Breast epithelium (tissue), 4 donors: ENCODE data around the gene FAM177B. TPM values are rescaled to one million over a fixed set of nuclear protein-coding genes. Genes with fewer than 3 reads are reported as not detected.

Experiments used
- DNase-seq, 2 donors: peaks; one replicate each; pipeline ENCODE4 v3.0.0-alpha.2; 2019; ENCODE audit warnings: low spot score in 2 of 2
- H3K27ac ChIP-seq, 2 donors: fragments of 200-600 bp; sonication (generic) in 1 of 2; one replicate each; pipeline ENCODE4 v1.5.1; 2016 to 2019; ENCODE audit warnings: mild to moderate bottlenecking in 1 of 2
- H3K27me3 ChIP-seq, 2 donors: fragments of 200-600 bp; sonication (generic) in 1 of 2; one replicate each; pipeline versions ENCODE4 v1.5.1 to v1.6.0; 2017 to 2019; ENCODE audit warnings: control low read depth in 1 of 2, mild to moderate bottlenecking in 1 of 2
- H3K36me3 ChIP-seq: fragments of 200-600 bp; one replicate; pipeline ENCODE4 v1.5.1; 2019
- H3K4me1 ChIP-seq, 2 donors: fragments of 200-600 bp; sonication (generic); one replicate each; pipeline ENCODE4 v1.5.1; 2016 to 2019; ENCODE audit warnings: control low read depth in 1 of 2
- H3K4me3 ChIP-seq, 3 donors: fragments of 200-600 bp; sonication (generic); 1 replicate in 2 of 3; 2 replicates in 1 of 3; pipeline ENCODE4 v1.5.1; 2016 to 2019; ENCODE audit warnings: mild to moderate bottlenecking in 3 of 3, moderate library complexity in 2 of 3
- H3K9me3 ChIP-seq, 2 donors: fragments of 200-600 bp; sonication (generic) in 1 of 2; one replicate each; pipeline ENCODE4 v1.5.1; 2016 to 2019; ENCODE audit warnings: control low read depth in 1 of 2
- POLR2A ChIP-seq: fragments of 450-650 bp; IDR thresholded peaks from one replicate; pipeline ENCODE4 v1.6.1; 2016; ENCODE audit warnings: antibody characterized with exemption, mild to moderate bottlenecking, moderate library complexity
- POLR2AphosphoS5 ChIP-seq, 3 donors: sonication (generic); formaldehyde crosslinking; IDR thresholded peaks; one replicate each; pipeline ENCODE4 v1.6.1; 2017; ENCODE audit warnings: antibody characterized with exemption in 3 of 3
- intact Hi-C: fragments of 100-400 bp; cut with DNase I; formaldehyde crosslinking; loops from one replicate; pipeline ENCODE4 v1.15.1; 2023; ENCODE audit warnings: low total_unique reads
- total RNA-seq, 3 donors: library from RNA; depleted of rRNA; stranded (reverse); fragments of >200 nt; gene quantifications; one replicate each; pipeline ENCODE4 v1.1.0, GENCODE V29; 2016
- TF ChIP-seq, protein P1 (sequence below), 3 donors: fragments of 450-650 bp; IDR thresholded peaks; one replicate each; pipeline ENCODE4 v1.5.1; 2016 to 2017; ENCODE audit warnings: antibody characterized with exemption in 3 of 3, mild to moderate bottlenecking in 3 of 3, moderate library complexity in 3 of 3

FAM177B gene
- total RNA-seq, 3 donors from 2014 or later, result 1.4 to 2.3 (median 2.3) TPM

DNA sequence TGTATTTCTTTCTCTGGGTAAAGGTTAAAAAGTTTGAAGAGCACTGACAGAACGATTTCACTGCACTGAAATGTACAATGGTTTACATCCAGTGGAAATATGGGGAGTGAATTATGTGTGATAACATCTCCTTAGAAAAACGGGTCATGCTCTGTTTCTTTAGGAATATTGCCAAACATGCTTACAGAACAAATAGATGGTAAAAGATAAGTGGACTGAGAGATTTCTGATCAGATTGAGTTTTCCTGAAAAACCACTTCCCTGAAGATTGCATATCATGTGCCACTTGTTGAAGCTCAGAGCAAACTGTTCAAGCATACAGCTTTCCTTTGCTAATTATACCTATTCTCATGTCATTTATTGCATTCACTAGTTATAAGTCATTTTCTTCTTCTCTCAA lies 47.9 kb downstream of the FAM177B start:
- H3K27ac ChIP-seq, result no peak overlapping the region
- TF ChIP-seq POLR2AphosphoS5 (IDR thresholded peaks at IDR 0.05), result no peak

DNA sequence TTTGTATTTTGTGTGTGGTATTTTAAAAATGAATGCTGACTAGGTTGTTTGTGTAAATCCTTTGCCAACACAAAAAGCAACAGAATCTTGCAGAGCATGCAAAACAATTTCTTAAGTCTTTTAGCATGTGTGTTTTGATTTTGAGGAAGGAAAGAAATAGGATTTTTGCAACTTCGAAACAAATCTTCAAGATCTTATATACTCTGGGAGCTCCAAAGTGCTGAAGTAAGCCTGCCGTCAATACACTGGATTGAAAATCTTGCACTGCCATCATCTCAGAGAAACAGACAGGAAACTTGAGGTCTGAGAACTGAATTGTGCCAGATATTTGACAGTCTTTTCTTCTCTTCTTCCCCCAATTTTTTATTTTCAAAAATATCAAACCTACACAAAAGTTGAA lies 48.5 kb downstream of the FAM177B start:
- intact Hi-C loops, result no loop called here
- Histone ChIP-seq H3K4me3 (no peak overlapping the region), H3K27ac (no peak overlapping the region), H3K9me3 (no peaks in the 10 kb centered on the region), H3K4me1 (no peaks in the 10 kb centered on the region), H3K36me3 (no peaks in the 10 kb centered on the region), H3K27me3 (no peaks in the 10 kb centered on the region)
- TF ChIP-seq POLR2A, result no peak
- TF ChIP-seq, protein P1, sequence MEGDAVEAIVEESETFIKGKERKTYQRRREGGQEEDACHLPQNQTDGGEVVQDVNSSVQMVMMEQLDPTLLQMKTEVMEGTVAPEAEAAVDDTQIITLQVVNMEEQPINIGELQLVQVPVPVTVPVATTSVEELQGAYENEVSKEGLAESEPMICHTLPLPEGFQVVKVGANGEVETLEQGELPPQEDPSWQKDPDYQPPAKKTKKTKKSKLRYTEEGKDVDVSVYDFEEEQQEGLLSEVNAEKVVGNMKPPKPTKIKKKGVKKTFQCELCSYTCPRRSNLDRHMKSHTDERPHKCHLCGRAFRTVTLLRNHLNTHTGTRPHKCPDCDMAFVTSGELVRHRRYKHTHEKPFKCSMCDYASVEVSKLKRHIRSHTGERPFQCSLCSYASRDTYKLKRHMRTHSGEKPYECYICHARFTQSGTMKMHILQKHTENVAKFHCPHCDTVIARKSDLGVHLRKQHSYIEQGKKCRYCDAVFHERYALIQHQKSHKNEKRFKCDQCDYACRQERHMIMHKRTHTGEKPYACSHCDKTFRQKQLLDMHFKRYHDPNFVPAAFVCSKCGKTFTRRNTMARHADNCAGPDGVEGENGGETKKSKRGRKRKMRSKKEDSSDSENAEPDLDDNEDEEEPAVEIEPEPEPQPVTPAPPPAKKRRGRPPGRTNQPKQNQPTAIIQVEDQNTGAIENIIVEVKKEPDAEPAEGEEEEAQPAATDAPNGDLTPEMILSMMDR (IDR thresholded peaks at IDR 0.05), result no peak
- TF ChIP-seq POLR2AphosphoS5 (IDR thresholded peaks at IDR 0.05), result no peak
- no peak for DNase-seq

More for the DNA sequence above, 47.9 kb downstream of the FAM177B start:
- Histone ChIP-seq H3K4me3 (no peak overlapping the region), H3K27me3 (no peaks in the 10 kb centered on the region), H3K4me1 (no peaks in the 10 kb centered on the region), H3K9me3 (no peaks in the 10 kb centered on the region), H3K36me3 (no peaks in the 10 kb centered on the region)
- DNase-seq, result no peak
- intact Hi-C loops, result no loop called here

DNA sequence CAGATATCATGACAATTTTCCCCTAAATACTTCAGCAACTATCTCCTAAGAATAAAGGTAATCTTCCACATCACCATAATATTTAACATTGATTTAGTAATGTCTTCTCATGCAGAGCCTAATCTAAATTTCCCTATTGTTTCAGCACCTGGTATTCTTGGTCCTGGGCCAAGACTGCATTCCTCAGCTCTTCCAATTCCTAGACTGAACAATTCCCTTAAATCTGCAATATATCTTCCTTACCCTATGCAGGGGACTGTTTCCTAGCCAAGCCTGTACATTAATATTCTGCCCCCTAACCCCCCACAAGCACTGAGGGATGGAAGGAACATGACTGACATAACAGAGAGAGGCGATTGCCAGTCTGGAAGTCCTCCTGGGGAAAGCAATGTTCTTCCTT lies 49.1 kb downstream of the FAM177B start:
- Histone ChIP-seq H3K27ac (no peak overlapping the region), H3K4me1 (no peaks in the 10 kb centered on the region), H3K36me3 (no peaks in the 10 kb centered on the region), H3K4me3 (no peak overlapping the region), H3K9me3 (no peaks in the 10 kb centered on the region), H3K27me3 (no peaks in the 10 kb centered on the region)
- intact Hi-C loops, result no loop called here
- no peak for DNase-seq
- TF ChIP-seq POLR2AphosphoS5 (IDR thresholded peaks at IDR 0.05) (no peak), POLR2A (no peak)
- TF ChIP-seq, protein P1 (IDR thresholded peaks at IDR 0.05), result no peak

DNA sequence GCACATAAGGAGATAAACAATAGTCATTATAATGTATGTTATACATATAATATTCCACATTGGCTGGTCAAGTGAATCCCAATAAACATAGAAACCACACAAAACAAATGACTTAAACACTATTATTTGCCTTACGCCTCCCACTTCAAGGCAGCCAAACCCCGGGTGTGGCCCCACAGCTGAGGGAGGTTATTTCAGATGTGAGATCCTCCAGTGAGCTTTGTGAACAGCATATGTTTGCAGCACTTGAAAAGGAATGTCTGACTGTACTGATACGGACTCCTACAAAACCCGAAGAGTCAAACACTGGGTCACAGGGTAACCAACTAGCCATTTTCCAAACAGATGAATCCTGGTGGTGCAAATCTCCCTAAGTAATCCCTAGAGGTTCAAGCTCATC lies 50.7 kb downstream of the FAM177B start:
- Histone ChIP-seq H3K27me3 (no peaks in the 10 kb centered on the region), H3K4me1 (no peaks in the 10 kb centered on the region), H3K9me3 (no peaks in the 10 kb centered on the region), H3K27ac (no peak overlapping the region), H3K4me3 (no peak overlapping the region), H3K36me3 (no peaks in the 10 kb centered on the region)
- intact Hi-C loops, result no loop called here
- no peak for DNase-seq
- TF ChIP-seq POLR2AphosphoS5 (IDR thresholded peaks at IDR 0.05) (no peak), POLR2A (no peak)
- TF ChIP-seq, protein P1 (IDR thresholded peaks at IDR 0.05), result no peak

DNA sequence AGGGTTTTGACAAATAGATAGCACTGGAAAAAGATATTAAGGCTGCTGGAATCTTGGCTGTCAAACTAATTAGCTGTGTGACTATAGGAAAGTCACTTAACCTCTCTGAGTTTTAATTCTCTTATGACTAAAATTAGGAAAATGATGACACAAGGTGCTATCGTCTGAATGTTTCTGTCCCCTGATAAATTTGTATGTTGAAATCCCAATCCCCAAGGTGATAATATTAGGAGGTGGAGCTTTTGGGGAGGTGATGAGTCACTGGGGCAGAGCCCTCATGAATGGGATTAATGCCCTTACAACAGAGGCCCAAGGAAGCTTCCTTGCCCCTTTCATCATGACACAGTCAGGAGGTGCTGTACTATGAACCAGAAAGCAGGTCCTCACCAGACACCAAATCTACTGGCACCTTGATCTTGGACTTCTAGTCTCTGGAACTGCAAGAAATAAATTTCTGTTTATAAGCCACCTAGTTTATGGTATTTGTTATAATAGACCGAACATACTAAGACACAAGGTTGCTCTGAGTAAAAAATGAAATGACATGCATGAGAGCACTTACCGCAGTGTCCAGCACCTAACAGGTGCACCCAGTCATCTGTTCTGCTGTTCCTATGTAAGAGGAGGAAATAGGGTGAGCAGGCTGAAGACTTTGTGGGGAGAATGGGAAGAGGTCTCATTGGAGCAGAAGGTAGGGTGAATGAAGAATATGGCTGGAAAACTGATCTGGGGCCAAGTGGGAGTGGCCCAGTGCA lies 51.6 kb downstream of the FAM177B start:
- no peak for DNase-seq
- TF ChIP-seq POLR2A (no peak), POLR2AphosphoS5 (IDR thresholded peaks at IDR 0.05) (no peak)
- TF ChIP-seq, protein P1 (IDR thresholded peaks at IDR 0.05), result no peak

More for the DNA sequence above, 51.6 kb downstream of the FAM177B start:
- H3K27ac ChIP-seq, result no peak overlapping the region
- H3K36me3 ChIP-seq, result no peaks in the 10 kb centered on the region
- no peaks in the 10 kb centered on the region for H3K9me3 ChIP-seq
- H3K27me3 ChIP-seq, result no peaks in the 10 kb centered on the region
- H3K4me3 ChIP-seq, result no peak overlapping the region
- H3K4me1 ChIP-seq, result no peaks in the 10 kb centered on the region
- intact Hi-C loops, result no loop called here
